ACHN (cell line): ENCODE results near the gene LRG1.

Experiments
- DNase-seq: peaks from one replicate; pipeline ENCODE4 v3.0.0-alpha.2; 2015
- in situ Hi-C: cut with HindIII; loops from 2 replicates; pipeline ENCODE4 v1.10.0; 2017; ENCODE audit warnings: low sequenced_read_pairs, low pct_ligation_motif_present, low pct_unique_long_range_greater_than_20kb

Gene LRG1

GRCh38 chr19:4539693-4540581, at the start of gene LRG1:
Gene LRG1, minus strand, starts transcription at chr19:4540036. Its CDS starts 23 bp downstream, at chr19:4540013.
- no peak for DNase-seq
- in situ Hi-C loops: no loop called here

- in situ Hi-C loops: no loop called here
Observed at GRCh38 chr19:4588291-4588761, 48.5 kb upstream of the LRG1 start.

GRCh38 chr19:4587527-4587926, 47.7 kb upstream of the LRG1 start:
- in situ Hi-C loops: no loop called here

More at GRCh38 chr19:4588291-4588761, 48.5 kb upstream of the LRG1 start:
- no peak for DNase-seq

GRCh38 chr19:4586691-4587090, 46.9 kb upstream of the LRG1 start:
- DNase-seq: no peak
- in situ Hi-C loops: no loop called here

More at GRCh38 chr19:4587527-4587926, 47.7 kb upstream of the LRG1 start:
- no peak for DNase-seq

GRCh38 chr19:4586245-4586644, 46.4 kb upstream of the LRG1 start:
- in situ Hi-C loops: no loop called here
- no peak for DNase-seq

GRCh38 chr19:4585556-4585955, 45.7 kb upstream of the LRG1 start:
- in situ Hi-C loops: no loop called here
- DNase-seq: no peak

GRCh38 chr19:4584670-4585460, 45.0 kb upstream of the LRG1 start:
- in situ Hi-C loops: no loop called here

GRCh38 chr19:4583961-4584669, 44.3 kb upstream of the LRG1 start:
- in situ Hi-C loops: no loop called here
- DNase-seq: no peak

More at GRCh38 chr19:4584670-4585460, 45.0 kb upstream of the LRG1 start:
- no peak for DNase-seq

GRCh38 chr19:4582980-4583842, 43.4 kb upstream of the LRG1 start:
- peak; percentile 40 for DNase-seq
- in situ Hi-C loops: no loop called here

- in situ Hi-C loops: no loop called here
- DNase-seq: peak; percentile 49
Observed at GRCh38 chr19:4581666-4582553, 42.1 kb upstream of the LRG1 start.

GRCh38 chr19:4580961-4581665, 41.3 kb upstream of the LRG1 start:
- no peak for DNase-seq
- in situ Hi-C loops: no loop called here

GRCh38 chr19:4580021-4580901, 40.4 kb upstream of the LRG1 start:
- peak; percentile 34 for DNase-seq
- in situ Hi-C loops: no loop called here

- DNase-seq: no peak
- in situ Hi-C loops: no loop called here
Observed at GRCh38 chr19:4579389-4579788, 39.6 kb upstream of the LRG1 start.

- in situ Hi-C loops: no loop called here
- no peak for DNase-seq
Observed at GRCh38 chr19:4578552-4579248, 38.9 kb upstream of the LRG1 start.
